H1 (cell line): ENCODE results near the gene MRPL11. TPM values are rescaled to one million over a fixed set of nuclear protein-coding genes. Genes with fewer than 3 reads are reported as not detected.
"Not testable (repeated sequence)": the region's sequence is repeated elsewhere in the genome, so short reads cannot be mapped to it uniquely, and the experiment has no call there.

ENCODE experiments used
- CTCF ChIA-PET: fragments of 300-600 bp; sonication (Branson Sonifier 250); formaldehyde crosslinking; loops from one replicate; lab custom pipeline; 2021; ENCODE audit not compliant: partially characterized antibody; lab: Charles Lee
- POLR2A ChIA-PET: fragments of 300-600 bp; sonication (Branson Sonifier 250); formaldehyde crosslinking; loops from one replicate; lab custom pipeline; 2021; ENCODE audit warnings: inconsistent platforms; ENCODE audit not compliant: partially characterized antibody; lab: Charles Lee
- DNase-seq, 2 experiments: peaks; one replicate each; pipeline versions ENCODE4 v3.0.0 to v3.0.0-alpha.2; 2010 to 2022; ENCODE audit warnings: low spot score in 2 of 2, low read depth in 1 of 2, mixed read lengths in 1 of 2
- FAIRE-seq: peaks from 2 replicates; lab custom pipeline; 2011; peaks lifted over from hg19 to GRCh38; lab: Jason Lieb, UNC
- H2AFZ ChIP-seq: 2 replicates; pipeline ENCODE4 v1.8.1; 2012; ENCODE audit warnings: low read length, inconsistent platforms
- H2AK5ac ChIP-seq: 2 replicates; pipeline ENCODE4 v1.6.1; 2013; ENCODE audit warnings: low read depth, low read length
- H2BK120ac ChIP-seq: replicated peaks from 2 replicates; pipeline ENCODE3; 2013; ENCODE audit warnings: low read depth, low read length, inconsistent platforms
- H2BK12ac ChIP-seq: 2 replicates; pipeline ENCODE4 v1.6.1; 2013; ENCODE audit warnings: low read depth, low read length
- H2BK15ac ChIP-seq: 2 replicates; pipeline ENCODE4 v1.6.1; 2013; ENCODE audit warnings: low read length
- H2BK20ac ChIP-seq: 2 replicates; pipeline ENCODE4 v1.6.1; 2013; ENCODE audit warnings: low read length
- H2BK5ac ChIP-seq: 2 replicates; pipeline ENCODE4 v1.6.1; 2013; ENCODE audit warnings: low read depth, low read length
- H3K14ac ChIP-seq: 2 replicates; pipeline ENCODE4 v1.6.1; 2013; ENCODE audit warnings: inconsistent platforms; ENCODE audit not compliant: insufficient read length
- H3K18ac ChIP-seq: 2 replicates; pipeline ENCODE4 v1.6.1; 2013; ENCODE audit warnings: low read length; ENCODE audit errors: extremely low read depth
- H3K23ac ChIP-seq: 2 replicates; pipeline ENCODE4 v1.6.1; 2013; ENCODE audit warnings: inconsistent platforms; ENCODE audit not compliant: insufficient read length
- H3K23me2 ChIP-seq: 2 replicates; pipeline ENCODE4 v1.6.1; 2013; ENCODE audit warnings: low read depth, low read length
- H3K27ac ChIP-seq: 2 replicates; pipeline ENCODE4 v1.6.1; 2011; ENCODE audit warnings: low read depth, low read length, inconsistent platforms
- H3K27me3 ChIP-seq, 4 experiments: replicated peaks in 1 of 4; 1 replicate in 1 of 4; 2 replicates in 3 of 4; pipeline versions ENCODE4 v1.6.1 to v1.8.1; 2011 to 2013; ENCODE audit warnings: low read length in 3 of 4, mild to moderate bottlenecking in 3 of 4, inconsistent platforms in 2 of 4, mixed read lengths in 2 of 4, moderate library complexity in 1 of 4; ENCODE audit not compliant: control insufficient read depth in 3 of 4, insufficient read depth in 3 of 4; ENCODE audit errors: extremely low read depth in 1 of 4
- H3K36me3 ChIP-seq, 4 experiments: 2 replicates each; pipeline versions ENCODE4 v1.6.1 to v1.8.1; 2011 to 2013; ENCODE audit warnings: mild to moderate bottlenecking in 4 of 4, low read length in 3 of 4, moderate library complexity in 2 of 4, control low read depth in 1 of 4, inconsistent platforms in 1 of 4; ENCODE audit not compliant: insufficient read depth in 4 of 4, control insufficient read depth in 2 of 4
- H3K4ac ChIP-seq: replicated peaks from 2 replicates; pipeline ENCODE3; 2013; ENCODE audit warnings: low read length, low read depth, mixed read lengths, inconsistent platforms; ENCODE audit not compliant: insufficient read length
- H3K4me1 ChIP-seq, 4 experiments: replicated peaks in 1 of 4; 1 replicate in 1 of 4; 2 replicates in 3 of 4; pipeline versions ENCODE4 v1.6.1 to v1.8.1; 2011 to 2013; ENCODE audit warnings: low read length in 3 of 4, inconsistent platforms in 2 of 4, mixed read lengths in 1 of 4; ENCODE audit not compliant: insufficient read depth in 4 of 4, control insufficient read depth in 3 of 4
- H3K4me2 ChIP-seq, 2 experiments: 2 replicates each; pipeline versions ENCODE4 v1.6.1 to v1.8.1; 2011 to 2013; ENCODE audit warnings: low read depth in 2 of 2, low read length in 2 of 2, control low read depth in 1 of 2, inconsistent platforms in 1 of 2, mild to moderate bottlenecking in 1 of 2; ENCODE audit not compliant: insufficient read depth in 1 of 2
- H3K4me3 ChIP-seq, 4 experiments: fragments of 200-600, 300-600 bp in 1 of 4; sonication (generic), shearing (Covaris generic), sonication (Bioruptor Twin) in 1 of 4; 2 replicates each; pipeline versions ENCODE4 v1.5.1 to v1.8.1; 2011 to 2016; ENCODE audit warnings: low read length in 4 of 4, low read depth in 3 of 4, control low read depth in 2 of 4, inconsistent platforms in 2 of 4, mild to moderate bottlenecking in 2 of 4, mixed read lengths in 1 of 4, moderate library complexity in 1 of 4; ENCODE audit not compliant: insufficient read depth in 2 of 4; ENCODE audit errors: extremely low read depth in 1 of 4
- H3K56ac ChIP-seq: replicated peaks from 2 replicates; pipeline ENCODE3; 2013; ENCODE audit warnings: low read depth, mild to moderate bottlenecking, mixed read lengths, low read length, inconsistent platforms; ENCODE audit not compliant: insufficient read length
- H3K79me1 ChIP-seq: 2 replicates; pipeline ENCODE4 v1.6.1; 2013; ENCODE audit warnings: low read depth, low read length, control low read depth
- H3K79me2 ChIP-seq, 2 experiments: 2 replicates each; pipeline versions ENCODE4 v1.6.1 to v1.8.1; 2012 to 2013; ENCODE audit warnings: low read length in 2 of 2, mild to moderate bottlenecking in 2 of 2, inconsistent platforms in 1 of 2; ENCODE audit not compliant: insufficient read depth in 2 of 2, control insufficient read depth in 1 of 2
- H3K9ac ChIP-seq, 4 experiments: replicated peaks in 1 of 4; 1 replicate in 1 of 4; 2 replicates in 3 of 4; pipeline versions ENCODE4 v1.6.1 to v1.8.1; 2011 to 2013; ENCODE audit warnings: low read depth in 3 of 4, low read length in 3 of 4, control low read depth in 2 of 4, mild to moderate bottlenecking in 2 of 4, moderate library complexity in 2 of 4, inconsistent platforms in 1 of 4; ENCODE audit errors: extremely low read depth in 1 of 4
- H3K9me3 ChIP-seq, 2 experiments: 2 replicates each; pipeline versions ENCODE4 v1.6.1 to v1.8.1; 2012 to 2013; ENCODE audit warnings: mild to moderate bottlenecking in 2 of 2, moderate library complexity in 2 of 2, control low read depth in 1 of 2, inconsistent platforms in 1 of 2, low read depth in 1 of 2, low read length in 1 of 2, mixed read lengths in 1 of 2; ENCODE audit not compliant: insufficient read depth in 2 of 2
- H4K20me1 ChIP-seq, 2 experiments: replicated peaks in 1 of 2; 2 replicates each; pipeline versions ENCODE3 to v1.8.1; 2011 to 2013; ENCODE audit warnings: inconsistent platforms in 2 of 2, low read length in 2 of 2, mild to moderate bottlenecking in 1 of 2; ENCODE audit not compliant: insufficient read depth in 2 of 2, control insufficient read depth in 1 of 2
- H4K5ac ChIP-seq: 2 replicates; pipeline ENCODE4 v1.6.1; 2013; ENCODE audit warnings: low read length, low read depth, mixed read lengths, inconsistent platforms; ENCODE audit not compliant: insufficient read length
- H4K8ac ChIP-seq: 2 replicates; pipeline ENCODE4 v1.8.0; 2013; ENCODE audit warnings: mild to moderate bottlenecking, moderate library complexity, low read length, inconsistent platforms; ENCODE audit not compliant: insufficient read depth; ENCODE audit errors: extremely low read depth
- H4K91ac ChIP-seq: replicated peaks from 2 replicates; pipeline ENCODE3; 2013; ENCODE audit warnings: low read length, mixed read lengths, inconsistent platforms; ENCODE audit not compliant: insufficient read length
- WGBS, 2 experiments: shearing (Covaris generic) in 1 of 2; methylation state at CpG; one replicate each; pipeline versions ENCODE4 v1.1.6 to v1.1.7; 2013 to 2015; ENCODE audit warnings: low lambda C conversion rate in 2 of 2, mixed read lengths in 2 of 2, inconsistent platforms in 1 of 2, low coverage in 1 of 2, missing lambda C conversion rate in 1 of 2; ENCODE audit not compliant: insufficient replicate concordance in 2 of 2, insufficient coverage in 1 of 2, insufficient read length in 1 of 2; ENCODE audit errors: extremely low coverage in 1 of 2, missing lambda C conversion rate in 1 of 2; 5-methylcytosine and 5-hydroxymethylcytosine counted together
- polyA plus RNA-seq, 7 experiments: library from polyadenylated mRNA; depleted of rRNA in 3 of 7; stranded (reverse) in 5 of 7; unstranded in 2 of 7; fragments of >200 nt in 5 of 7; fragments of 200-250 nt in 2 of 7; gene quantifications; 1 replicate in 5 of 7; 2 replicates in 1 of 7; 4 replicates in 1 of 7; pipeline versions ENCODE4 v1.2.1 to v1.2.3, GENCODE V29; 2011 to 2013; ENCODE audit warnings: missing spikeins in 2 of 7, mixed read lengths in 2 of 7
- total RNA-seq: library from RNA; stranded (reverse); fragmentation: NEBNext Ultra II Directional; extraction: Animal tissue kit (Norgen Biotek cat#: 25700); gene quantifications from 2 replicates; pipeline ENCODE4 v1.2.1, GENCODE V29; 2021

Gene MRPL11
- total and polyA plus RNA-seq, 2 of the 8 experiments (the other 6 are each of a cell fraction or from before 2014, with no cell fraction given) = 105 to 141 TPM

DNA sequence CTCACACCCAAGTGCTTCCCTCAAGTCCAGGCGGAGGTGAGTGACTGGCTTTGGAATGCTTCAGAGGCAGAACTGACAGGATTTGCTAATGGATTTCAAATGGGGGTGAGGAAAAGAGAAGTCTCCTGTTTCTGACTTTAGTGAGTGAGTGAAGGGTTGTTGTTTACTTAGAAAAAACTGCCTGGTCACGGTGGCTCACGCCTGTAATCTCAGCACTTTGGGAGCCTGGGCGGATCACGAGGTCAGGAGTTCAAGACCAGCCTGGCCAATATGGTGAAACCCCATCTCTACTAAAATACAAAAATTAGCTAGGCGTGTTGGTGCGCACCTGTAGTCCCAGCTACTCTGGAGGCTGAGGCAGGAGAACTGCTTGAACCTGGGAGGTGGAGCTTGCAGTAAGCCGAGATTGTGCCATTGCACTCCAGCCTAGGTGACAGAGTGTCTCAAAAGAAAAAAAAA lies 6.7 kb downstream of the MRPL11 start:
- not testable (repeated sequence) for H2BK120ac ChIP-seq, H3K18ac ChIP-seq, DNase-seq, H4K91ac ChIP-seq, H3K9me3 ChIP-seq, H3K4ac ChIP-seq, H3K79me2 ChIP-seq, H2BK15ac ChIP-seq, H4K20me1 ChIP-seq, H4K5ac ChIP-seq, FAIRE-seq, H3K79me1 ChIP-seq, H3K23ac ChIP-seq, H3K4me1 ChIP-seq, H2BK12ac ChIP-seq, H2BK5ac ChIP-seq, H3K9ac ChIP-seq, H3K27me3 ChIP-seq, H3K14ac ChIP-seq, H2AFZ ChIP-seq, H4K8ac ChIP-seq, H2AK5ac ChIP-seq, H3K27ac ChIP-seq, H3K56ac ChIP-seq, H3K4me2 ChIP-seq, H2BK20ac ChIP-seq, H3K23me2 ChIP-seq, H3K4me3 ChIP-seq
- CTCF ChIA-PET = interaction anchor here (0.6 to 13.7 kb wide), 7 partner anchors 12 to 1916 kb away, joined by 3 to 259 read pairs (median 8); partner anchors contain the start of gene NPAS4
- 93% methylated on average over 8 of the region's 8 CpGs; no CpG with 5 or more reads in 1 of the 2 experiments for WGBS, 2 experiments
- H3K36me3 ChIP-seq = peaks cover 7 to 20% (median 13%) of the 10 kb centered on the region in 4 experiments; a peak in 7 of 8 replicates
- POLR2A ChIA-PET = interaction anchor here (0.7 to 1.7 kb wide), 3 partner anchors 18 to 40 kb away, joined by 3 to 5 read pairs (median 3); no protein-coding TSS in a partner anchor

DNA sequence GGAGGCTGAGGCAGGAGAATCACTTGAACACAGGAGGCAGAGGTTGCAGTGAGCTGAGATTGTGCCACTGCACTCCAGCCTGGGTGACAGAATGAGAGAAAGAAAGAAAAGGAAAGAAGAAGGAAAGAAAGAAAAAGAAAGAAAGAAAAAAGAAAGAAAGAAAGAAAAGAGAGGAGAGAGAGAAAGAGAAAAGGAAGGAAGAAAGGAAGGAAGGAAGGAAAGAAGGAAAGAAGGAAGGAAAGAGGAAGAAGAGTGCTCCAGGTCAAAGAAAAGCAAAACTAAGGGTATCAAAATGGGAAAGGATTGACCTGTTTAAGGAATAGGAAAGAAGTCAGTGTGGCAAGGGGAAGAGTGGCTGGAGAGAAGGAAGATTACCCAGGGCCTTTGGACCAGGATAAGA lies 7.4 kb downstream of the MRPL11 start:
- H2AK5ac ChIP-seq, H3K79me1 ChIP-seq, H2BK20ac ChIP-seq, H3K9me3 ChIP-seq, DNase-seq, H3K56ac ChIP-seq, H2BK12ac ChIP-seq, H4K5ac ChIP-seq, H4K91ac ChIP-seq, H3K9ac ChIP-seq, FAIRE-seq, H3K4ac ChIP-seq, H2AFZ ChIP-seq, H2BK120ac ChIP-seq, H3K23ac ChIP-seq, H4K8ac ChIP-seq, H2BK15ac ChIP-seq, H3K14ac ChIP-seq, H3K18ac ChIP-seq, H3K27me3 ChIP-seq, H3K23me2 ChIP-seq, H4K20me1 ChIP-seq, H3K4me1 ChIP-seq, H3K79me2 ChIP-seq, H3K4me3 ChIP-seq, H2BK5ac ChIP-seq, H3K4me2 ChIP-seq, H3K27ac ChIP-seq: not testable (repeated sequence)
- peaks cover 2 to 14% (median 10%) of the 10 kb centered on the region in 4 experiments; a peak in 6 of 8 replicates for H3K36me3 ChIP-seq
- ChIA-PET POLR2A (interaction anchor here (0.7 to 1.2 kb wide), 3 partner anchors 23 to 130 kb away, joined by 3 to 6 read pairs (median 3); no protein-coding TSS in a partner anchor), CTCF (interaction anchor here (0.7 to 13.7 kb wide), 11 partner anchors 7 to 87 kb away, joined by 3 to 259 read pairs (median 4); partner anchors contain the start of genes BRMS1, MRPL11 and NPAS4)
